Measurements from ENCODE around the gene TLR3.

DNA sequence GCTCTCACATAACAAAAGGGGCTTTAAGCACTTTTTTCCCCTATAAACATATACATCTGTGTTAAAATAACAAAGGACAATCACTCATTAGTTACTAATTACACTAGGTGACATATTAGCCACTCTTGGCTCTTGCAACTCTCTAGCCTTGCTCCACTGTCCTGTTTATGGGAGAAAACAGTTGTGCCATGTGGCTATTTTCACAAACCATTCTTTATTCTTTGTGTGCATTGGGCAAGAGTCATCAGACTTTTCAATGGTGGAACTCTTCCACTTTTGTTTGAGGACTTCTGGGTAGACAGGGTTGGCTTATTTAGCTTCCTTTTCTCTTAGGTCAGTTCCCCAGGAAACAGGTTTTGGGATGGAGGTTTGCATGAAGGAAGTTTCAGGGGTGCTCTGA lies 19.6 kb downstream of the TLR3 start:
- no peak for TF ChIP-seq POLR2AphosphoS5 (IDR thresholded peaks at IDR 0.05; ENCODE audit: low read depth, low read length)
- no peak for TF ChIP-seq CTCF (IDR thresholded peaks at IDR 0.05; ENCODE audit: control extremely low read depth in 1 of 3, insufficient read depth in 1 of 3, low read depth in 1 of 3, low read length in 3 of 3)
- no peak for TF ChIP-seq SP2 (IDR thresholded peaks at IDR 0.05; ENCODE audit: low read length)
- TF ChIP-seq POLR2A (IDR thresholded peaks at IDR 0.05; ENCODE audit: control extremely low read depth in 1 of 2, low read depth in 2 of 2, low read length in 2 of 2) = no peak
- no peak for TF ChIP-seq EZH2 (IDR thresholded peaks at IDR 0.05; ENCODE audit: low read depth, low read length, severe bottlenecking)
- TF ChIP-seq NRF1 (IDR thresholded peaks at IDR 0.05; ENCODE audit: low read depth, low read length) = no peak
- TF ChIP-seq RAD21 (IDR thresholded peaks at IDR 0.05 in 1 of 2, conservative IDR thresholded peaks at IDR 0.05 in 1 of 2; ENCODE audit: low read depth in 2 of 2, low read length in 2 of 2) = no peak
- TF ChIP-seq USF2 (IDR thresholded peaks at IDR 0.05; ENCODE audit: low read length) = no peak
- no peak for TF ChIP-seq ZNF274 (IDR thresholded peaks at IDR 0.05; ENCODE audit: borderline replicate concordance, extremely low read depth, low read length)
